GM18909 (cell line): ENCODE results near the gene FAM107B.
"Not testable (repeated sequence)": the region's sequence is repeated elsewhere in the genome, so short reads cannot be mapped to it uniquely, and the experiment has no call there.

Source experiments
- ATAC-seq: cut with Tn5 transposase; IDR thresholded peaks from one replicate; pipeline ENCODE4 v1.9.1; 2021; ENCODE audit warnings: mild to moderate bottlenecking; ENCODE audit not compliant: unreplicated experiment, poor library complexity

The FAM107B gene

DNA sequence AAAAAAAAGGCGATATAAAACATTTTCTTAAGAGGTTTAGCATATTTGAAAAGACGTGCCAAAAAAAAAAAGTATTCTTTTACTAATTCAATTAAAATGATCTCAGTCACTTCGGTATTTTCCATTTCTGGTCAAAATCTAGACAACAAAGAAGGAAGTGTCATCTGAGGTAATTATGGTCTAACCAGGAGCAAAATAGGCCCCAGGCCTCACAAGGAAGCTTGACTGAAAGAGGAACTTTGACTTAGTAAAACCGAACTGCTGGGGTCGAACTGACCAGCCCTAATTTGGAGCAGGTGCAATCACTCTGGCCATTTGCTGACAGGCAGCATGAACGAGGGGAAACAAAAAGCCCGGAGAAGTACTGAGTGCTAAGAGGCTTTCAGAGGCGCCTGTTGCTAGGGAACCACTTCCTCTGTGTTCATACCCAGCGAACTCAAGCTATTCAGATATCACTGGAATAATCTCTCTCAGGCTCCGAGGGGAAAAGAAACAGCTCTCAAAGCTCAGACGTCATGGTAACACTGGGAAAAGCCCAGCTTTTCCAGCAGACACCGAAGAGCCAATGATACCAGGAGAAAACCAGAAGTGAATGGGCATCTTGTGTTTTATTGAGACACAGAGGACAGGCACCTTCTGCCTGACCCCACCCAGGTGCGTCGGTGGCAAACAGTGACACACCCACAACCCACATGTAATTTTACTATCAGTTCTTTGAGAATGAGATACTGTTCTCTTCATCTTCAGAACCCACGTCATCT, 126.5 kb downstream of the FAM107B start:
- peak; percentile 96 for ATAC-seq

- ATAC-seq = peak; percentile 40
Observed at GRCh38 chr10:14645239-14645960, 129.3 kb downstream of the FAM107B start.

DNA sequence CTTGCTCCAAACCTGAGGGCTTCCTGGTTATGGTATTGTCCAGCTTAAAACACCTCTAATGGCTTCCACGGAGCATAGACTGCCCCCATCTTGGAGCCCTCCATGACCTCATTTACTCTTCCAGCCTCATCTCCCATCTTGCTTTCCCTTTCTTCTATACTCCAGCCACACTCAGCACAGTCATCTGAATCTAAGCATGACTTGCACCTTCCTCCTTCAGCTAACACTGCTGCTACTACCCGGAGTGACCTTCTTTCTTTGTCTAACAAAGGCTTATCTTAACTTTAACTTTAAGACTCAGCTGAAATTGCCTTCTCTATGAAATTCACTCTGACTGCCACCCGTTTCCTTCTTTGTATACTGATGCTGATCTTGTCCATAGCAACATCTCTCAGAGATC, 135.1 kb downstream of the FAM107B start:
- no peak for ATAC-seq

DNA sequence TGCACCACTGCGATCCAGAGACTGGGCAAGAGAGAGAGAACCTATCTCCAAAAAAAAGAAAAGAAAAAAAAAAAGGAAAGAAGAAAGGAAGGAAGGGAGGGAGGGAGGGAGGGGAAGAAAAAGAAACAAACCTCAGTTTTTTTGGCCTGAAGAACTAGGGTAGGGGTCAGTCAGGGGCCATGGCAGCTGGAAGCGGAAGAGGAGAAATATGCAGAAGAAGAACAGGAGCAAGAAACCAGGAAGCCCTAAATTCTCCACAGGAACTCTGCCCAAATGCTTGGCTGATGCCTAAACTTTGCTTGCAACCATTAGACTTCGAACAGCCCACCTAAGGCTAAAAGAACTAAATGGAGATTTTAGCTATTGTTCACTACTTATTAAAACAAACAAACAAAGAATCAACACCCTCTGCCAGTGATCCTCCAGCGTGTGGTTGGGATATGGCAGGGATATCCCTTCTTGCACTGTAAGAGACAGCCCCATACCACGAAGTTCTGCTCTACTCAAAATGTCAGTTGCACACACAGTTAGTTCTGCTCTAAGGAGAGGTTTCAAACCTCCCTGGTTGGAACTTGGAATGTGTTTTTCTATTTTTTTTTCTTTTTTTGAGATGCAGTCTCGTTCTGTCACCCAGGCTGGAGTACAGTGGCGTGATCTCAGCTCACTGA, 139.5 kb downstream of the FAM107B start:
- ATAC-seq = no peak

GRCh38 chr10:14634572-14634971, 140.1 kb downstream of the FAM107B start:
- ATAC-seq = not testable (repeated sequence)

GRCh38 chr10:14625765-14626525, 148.8 kb downstream of the FAM107B start:
- ATAC-seq = no peak

DNA sequence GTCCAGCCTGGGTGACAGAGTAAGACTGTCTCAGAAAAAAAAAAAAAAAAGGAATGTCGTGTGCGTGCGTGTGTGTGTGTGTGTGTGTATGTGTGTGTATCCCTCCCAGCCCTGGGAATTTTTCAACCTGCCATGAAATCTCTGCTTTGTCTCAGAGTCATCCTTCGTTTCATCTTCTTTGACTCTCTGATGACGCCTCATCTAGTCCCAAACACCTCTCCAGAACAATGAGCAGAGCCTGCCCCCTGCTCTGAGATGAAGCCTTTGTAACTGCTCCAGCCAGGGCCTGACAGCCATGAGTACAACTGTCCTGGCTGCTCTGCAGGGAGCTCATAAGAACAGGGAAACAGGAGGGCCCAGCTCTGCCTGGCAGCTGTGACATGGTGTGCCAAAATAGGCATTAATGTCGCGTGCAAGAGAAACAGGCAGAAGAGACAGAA, 149.5 kb downstream of the FAM107B start:
- ATAC-seq = no peak

DNA sequence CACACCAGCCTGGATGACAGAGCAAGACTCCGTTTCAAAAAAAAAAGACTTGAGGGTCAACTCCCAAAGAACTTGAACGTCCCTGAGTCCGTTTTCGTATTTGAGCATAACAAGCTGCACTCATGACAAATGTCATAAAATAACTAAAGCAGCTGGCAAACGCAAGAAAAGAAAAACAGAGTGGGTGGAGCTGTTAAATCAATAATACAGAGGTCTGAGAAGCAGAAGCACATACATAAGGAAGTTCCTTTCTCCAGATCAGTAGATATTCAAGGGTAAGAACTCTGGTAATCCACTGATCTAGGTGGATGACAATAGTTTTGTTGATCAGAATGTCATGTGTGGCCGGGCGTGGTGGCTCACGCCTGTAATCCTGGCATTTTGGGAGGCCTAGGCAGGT, 150.1 kb downstream of the FAM107B start:
- no peak for ATAC-seq

DNA sequence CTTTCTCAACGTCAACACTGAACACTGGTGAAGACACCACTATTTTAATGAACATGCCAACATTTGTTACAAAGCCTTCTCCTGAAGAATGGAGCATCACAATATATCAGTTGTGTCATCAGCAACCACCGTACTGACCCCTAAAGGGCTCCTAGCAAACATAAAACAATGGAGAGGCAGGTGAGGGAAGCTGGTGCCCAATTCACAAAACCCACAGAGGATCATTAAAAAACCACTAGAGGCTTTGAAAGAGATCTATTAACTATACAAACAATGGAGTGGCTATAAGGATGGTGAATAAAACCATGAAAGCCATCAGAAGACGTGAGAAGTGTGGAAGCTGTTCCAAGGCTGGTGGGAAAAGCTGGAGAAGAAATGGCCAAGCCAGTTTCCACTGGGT, 150.8 kb downstream of the FAM107B start:
- ATAC-seq = no peak

GRCh38 chr10:14621037-14621436, 153.7 kb downstream of the FAM107B start:
- no peak for ATAC-seq

GRCh38 chr10:14618674-14619073, 156.0 kb downstream of the FAM107B start:
- no peak for ATAC-seq

- ATAC-seq = no peak
Observed at GRCh38 chr10:14617852-14618251, 156.8 kb downstream of the FAM107B start.

DNA sequence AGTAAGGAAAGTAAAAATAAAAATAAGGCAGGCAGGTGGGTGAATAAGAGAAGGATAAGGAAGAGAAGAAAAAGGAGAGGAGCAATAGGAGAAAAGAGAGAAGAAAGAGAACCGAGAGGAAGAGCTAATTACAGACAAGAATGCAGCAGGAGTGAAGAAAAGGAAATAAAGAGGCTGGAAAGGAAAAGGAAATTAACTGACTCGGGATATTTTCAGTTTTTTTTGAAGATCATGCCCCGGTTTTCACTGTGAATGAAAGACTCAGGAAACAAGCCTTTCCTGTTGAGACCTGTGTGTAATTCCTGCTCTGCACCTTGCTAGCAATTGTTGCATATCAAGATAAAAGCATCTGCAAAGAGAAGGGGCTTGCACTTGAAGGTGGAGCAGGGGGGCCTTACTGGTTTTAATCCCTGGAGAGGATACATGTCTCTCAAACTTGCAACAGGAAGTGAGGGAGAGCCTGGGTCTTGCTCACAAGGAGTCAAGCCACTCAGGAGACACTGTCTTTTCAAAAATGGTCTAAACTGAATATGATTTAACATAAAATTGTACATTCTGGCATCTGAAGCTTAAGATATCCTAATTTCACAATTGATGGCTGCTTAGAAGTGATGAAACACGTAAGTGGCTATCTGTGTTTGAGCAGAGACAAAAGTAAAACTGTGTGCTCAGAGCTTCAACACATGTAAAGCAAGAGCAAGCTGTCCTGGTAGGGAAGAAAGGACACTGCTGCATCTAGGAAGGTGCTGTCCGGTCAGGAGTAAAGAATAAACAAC, 157.6 kb downstream of the FAM107B start:
- ATAC-seq = no peak

- ATAC-seq = no peak
Observed at GRCh38 chr10:14616465-14616864, 158.2 kb downstream of the FAM107B start.

DNA sequence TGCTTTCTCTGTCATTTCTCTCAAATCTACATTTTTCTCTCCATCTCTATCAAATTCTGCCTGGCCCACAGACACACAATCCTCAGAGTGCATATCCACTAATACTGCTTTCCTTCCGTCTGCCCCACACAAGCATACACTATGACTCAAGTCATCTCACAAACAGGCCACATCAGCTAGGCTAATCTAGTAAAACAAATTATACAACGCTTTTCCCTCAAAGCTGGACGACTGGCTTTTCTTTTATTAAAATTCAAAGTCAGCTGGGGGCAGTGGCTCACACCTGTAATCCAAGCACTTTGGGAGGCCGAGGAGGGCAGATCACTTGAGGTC, 161.1 kb downstream of the FAM107B start:
- ATAC-seq = no peak

DNA sequence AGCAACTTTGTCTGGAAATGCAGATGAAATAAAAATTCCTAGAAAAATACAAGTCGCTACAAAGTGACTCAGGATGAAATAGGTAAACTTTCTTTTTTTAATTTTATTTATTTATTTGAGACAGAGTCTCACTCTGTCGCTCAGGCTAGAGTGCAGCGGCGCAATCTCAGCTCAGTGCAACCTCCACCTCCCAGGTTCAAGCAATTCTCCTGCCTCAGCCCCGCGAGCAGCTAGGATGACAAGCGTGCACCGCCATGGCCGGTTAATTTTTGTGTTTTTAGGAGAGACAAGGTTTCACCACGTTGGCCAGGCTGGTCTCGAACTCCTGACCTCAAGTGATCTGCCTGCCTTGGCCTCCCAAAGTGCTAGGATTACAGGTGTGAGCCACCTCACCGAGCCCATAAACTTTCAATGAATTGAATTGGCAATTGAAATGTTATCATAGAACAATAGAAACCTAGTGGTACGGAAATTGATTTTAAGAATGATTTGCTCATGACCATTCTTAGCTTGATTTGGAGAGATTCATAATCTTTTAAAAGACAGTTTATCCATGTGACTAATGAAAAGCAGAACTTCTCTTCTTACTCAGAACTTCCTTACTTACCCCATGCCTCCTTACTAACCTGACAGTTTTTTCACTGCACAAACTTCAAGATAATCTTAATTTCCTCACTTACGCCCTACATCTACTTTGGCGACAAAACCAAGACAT, 161.7 kb downstream of the FAM107B start:
- no peak for ATAC-seq

- peak; percentile 60 for ATAC-seq
Observed at GRCh38 chr10:14611968-14612693, 162.6 kb downstream of the FAM107B start.

DNA sequence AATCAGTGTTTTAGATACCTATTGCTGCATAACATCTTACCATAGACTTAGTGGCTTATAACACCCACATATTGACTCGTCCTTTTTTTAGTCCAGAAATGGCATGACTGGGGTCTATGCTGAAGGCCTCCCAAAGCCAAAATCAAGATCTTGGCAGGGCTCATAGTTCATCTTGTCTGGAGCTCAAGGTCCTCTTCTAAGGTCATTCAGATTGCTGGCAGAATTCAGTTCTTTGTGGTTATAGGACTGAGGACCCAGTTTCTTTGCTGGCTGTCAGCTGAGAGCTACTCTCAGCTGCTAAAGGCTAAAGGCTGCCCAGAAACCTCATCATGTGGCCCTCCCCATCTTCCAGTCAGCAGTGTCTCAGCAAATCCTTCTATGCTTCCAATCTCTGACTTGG, 165.5 kb downstream of the FAM107B start:
- ATAC-seq = no peak
